ENCODE data around the gene MAGI3. TPM values are rescaled to one million over a fixed set of nuclear protein-coding genes. Genes with fewer than 3 reads are reported as not detected.

Gene MAGI3
- polyA plus RNA-seq, 2 of the 4 experiments (the other 2 are of a cell fraction): 3.8 to 7.9 TPM

- H3K9me3 ChIP-seq: no peaks in the 10 kb centered on the region
- TF ChIP-seq POLR2AphosphoS2 (conservative IDR thresholded peaks at IDR 0.05; ENCODE audit: low read length): no peak
- no peak for TF ChIP-seq POLR2A (IDR thresholded peaks at IDR 0.05; ENCODE audit: low read length)
- no peak for TF ChIP-seq MAZ (IDR thresholded peaks at IDR 0.05; ENCODE audit: borderline replicate concordance, low read depth, low read length)
- H3K27ac ChIP-seq: no peak overlapping the region
- H3K4me3 ChIP-seq: no peak overlapping the region
- no peaks in the 10 kb centered on the region for H3K4me1 ChIP-seq
- FAIRE-seq: no peak
- no peak for ATAC-seq
- CTCF ChIA-PET: no interaction called here
- H3K4me2 ChIP-seq: no peak overlapping the region
- POLR2A ChIA-PET: no interaction called here
- no peak for DNase-seq (ENCODE audit: low read depth in 1 of 2, low spot score in 1 of 2)
These were observed 16.7 kb upstream of the MAGI3 start for GRCh38 chr1:113373644-113374043.

GRCh38 chr1:113375878-113376277, 14.4 kb upstream of the MAGI3 start:
- no peak for DNase-seq (ENCODE audit: low read depth in 1 of 2, low spot score in 1 of 2)
- no peak for ATAC-seq
- Histone ChIP-seq H3K4me3 (no peak overlapping the region), H3K4me2 (no peak overlapping the region), H3K4me1 (no peaks in the 10 kb centered on the region), H3K27ac (no peak overlapping the region), H3K9me3 (no peaks in the 10 kb centered on the region)
- FAIRE-seq: no peak
- 79% methylated on average over 5 of the region's 5 CpGs for WGBS (ENCODE audit: missing lambda C conversion rate)
- no peak for TF ChIP-seq BHLHE40 (IDR thresholded peaks at IDR 0.05; ENCODE audit: low read depth, low read length)
- POLR2A ChIA-PET: no interaction called here
- CTCF ChIA-PET: no interaction called here

GRCh38 chr1:113380075-113380474, 10.2 kb upstream of the MAGI3 start:
- TF ChIP-seq REST (IDR thresholded peaks at IDR 0.05): no peak
- TF ChIP-seq MAFK (IDR thresholded peaks at IDR 0.05; ENCODE audit: partially characterized antibody): peak; percentile 79
- no peak for TF ChIP-seq CTCF (IDR thresholded peaks at IDR 0.05)
- TF ChIP-seq EHMT2 (IDR thresholded peaks at IDR 0.05; ENCODE audit: low read depth): no peak
- ChIA-PET POLR2A (no interaction called here), CTCF (interaction anchor here (0.9 kb wide), 1 partner anchor 239 kb away, joined by 3 read pairs; no protein-coding TSS in a partner anchor)
- Histone ChIP-seq H3K9me3 (no peaks in the 10 kb centered on the region), H3K4me1 (no peaks in the 10 kb centered on the region), H3K4me3 (no peak overlapping the region), H3K4me2 (no peak overlapping the region), H3K27ac (no peak overlapping the region)
- no peak for FAIRE-seq
- DNase-seq (ENCODE audit: low read depth in 1 of 2, low spot score in 1 of 2): no peak
- 94% methylated on average over 3 of the region's 3 CpGs for WGBS (ENCODE audit: missing lambda C conversion rate)
- no peak for ATAC-seq

- no peaks in the 10 kb centered on the region for H3K9me3 ChIP-seq
- peak overlapping the region; percentile 48 to 98; a peak in 5 of 6 replicates for H3K27ac ChIP-seq
- TF ChIP-seq JUN (IDR thresholded peaks at IDR 0.05): no peak
- no peak for TF ChIP-seq NFE2L2 (conservative IDR thresholded peaks at IDR 0.05; ENCODE audit: low read length)
- TF ChIP-seq HEYL (CRISPR knock-in tag; IDR thresholded peaks at IDR 0.05): no peak
- no peak for TF ChIP-seq CBX8 (IDR thresholded peaks at IDR 0.05)
- TF ChIP-seq RCOR1 (IDR thresholded peaks at IDR 0.05; ENCODE audit: low read depth, low read length): no peak
- no peak for TF ChIP-seq ZC3H11A (IDR thresholded peaks at IDR 0.05)
- TF ChIP-seq EHF (CRISPR knock-in tag; IDR thresholded peaks at IDR 0.05): no peak
- TF ChIP-seq MAX (IDR thresholded peaks at IDR 0.05): no peak
- no peak for TF ChIP-seq FOXS1 (CRISPR knock-in tag; IDR thresholded peaks at IDR 0.05)
- TF ChIP-seq HDAC2 (IDR thresholded peaks at IDR 0.05): no peak
- no peak for TF ChIP-seq CTCF (IDR thresholded peaks at IDR 0.05)
- FAIRE-seq (no peak), DNase-seq (ENCODE audit: low read depth in 1 of 2, low spot score in 1 of 2) (no peak), ATAC-seq (no peak)
- WGBS (ENCODE audit: missing lambda C conversion rate): 92% methylated on average over 1 of the region's 1 CpG
- ChIA-PET POLR2A (interaction anchor here (0.9 to 1.2 kb wide), 2 partner anchors 8 to 246 kb away, joined by 3 to 4 read pairs; no protein-coding TSS in a partner anchor), CTCF (interaction anchor here (1.0 to 3.1 kb wide), 5 partner anchors 16 to 293 kb away, joined by 3 to 19 read pairs (median 3); no protein-coding TSS in a partner anchor)
- peaks cover 18% of the 10 kb centered on the region; the same call in 1 of the 3 replicates for H3K4me1 ChIP-seq
- peak overlapping the region; percentile 94 for H3K4me2 ChIP-seq
- peak overlapping the region; percentile 98; the same call in 2 of the 3 replicates for H3K4me3 ChIP-seq
These were observed 2.2 kb upstream of the MAGI3 start for GRCh38 chr1:113388017-113388620.

Measured in A549 (cell line).